Mucosa of gallbladder (tissue), 1 donor: ENCODE data around the gene NRXN2. TPM values are rescaled to one million over a fixed set of nuclear protein-coding genes. Genes with fewer than 3 reads are reported as not detected.
"Not testable (repeated sequence)": the region's sequence is repeated elsewhere in the genome, so short reads cannot be mapped to it uniquely, and the experiment has no call there.

Source experiments
- DNase-seq: peaks from one replicate; pipeline ENCODE4 v3.0.0-alpha.2; 2020; ENCODE audit warnings: low spot score
- total RNA-seq: library from RNA; stranded (reverse); gene quantifications from one replicate; pipeline ENCODE4 v1.2.1, GENCODE V29; 2021
- donor health status: DM: no; HTN: no; CAD: no.

Gene NRXN2
- total RNA-seq, 1 donor from 2014 or later: 8.1 TPM

DNA sequence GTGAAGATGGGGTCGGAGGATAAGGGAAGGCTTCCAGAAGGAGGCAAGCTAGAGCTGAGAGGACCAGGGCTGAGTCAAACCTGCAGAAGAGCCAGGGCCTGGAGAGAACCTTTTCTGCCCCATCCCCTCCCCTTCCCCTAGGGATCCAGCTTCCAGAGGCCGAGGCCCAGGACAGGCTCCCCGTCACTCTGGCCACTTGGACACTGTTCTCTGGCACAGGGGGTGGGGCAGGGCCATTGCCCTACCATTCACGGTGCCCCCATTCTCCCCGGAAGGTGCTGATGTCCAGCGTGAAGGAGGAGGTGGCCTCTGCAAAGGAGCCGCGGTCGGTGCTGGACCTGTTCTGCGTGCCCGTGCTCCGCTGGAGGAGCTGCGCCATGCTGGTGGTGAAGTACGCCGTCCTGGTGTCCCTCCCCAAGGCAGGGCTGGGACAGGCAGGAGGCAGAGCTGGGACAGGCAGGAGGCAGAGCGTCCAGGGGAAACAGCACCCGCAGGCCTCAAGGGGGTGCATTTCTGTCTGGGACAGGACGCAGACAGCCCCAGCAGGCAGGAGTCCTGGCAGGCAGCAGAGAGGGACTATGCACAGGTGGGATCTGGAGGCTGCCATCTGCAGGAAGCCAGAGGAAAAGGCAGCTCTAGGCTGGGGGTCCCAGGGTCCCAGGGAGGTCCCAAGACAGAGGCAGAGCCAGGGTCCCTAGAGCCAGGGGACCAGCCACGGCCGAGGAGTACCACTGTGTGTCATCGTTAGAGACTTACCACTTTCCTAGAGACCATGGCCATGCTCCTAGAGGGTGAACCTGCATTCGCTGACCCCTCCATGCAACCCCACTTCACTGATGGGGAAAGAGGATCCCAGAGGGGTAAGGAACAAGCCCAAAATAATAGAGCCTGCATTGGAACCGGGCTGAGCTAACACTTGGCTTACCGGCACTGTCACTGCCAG, 157.8 kb downstream of the NRXN2 start:
- no peak for DNase-seq

DNA sequence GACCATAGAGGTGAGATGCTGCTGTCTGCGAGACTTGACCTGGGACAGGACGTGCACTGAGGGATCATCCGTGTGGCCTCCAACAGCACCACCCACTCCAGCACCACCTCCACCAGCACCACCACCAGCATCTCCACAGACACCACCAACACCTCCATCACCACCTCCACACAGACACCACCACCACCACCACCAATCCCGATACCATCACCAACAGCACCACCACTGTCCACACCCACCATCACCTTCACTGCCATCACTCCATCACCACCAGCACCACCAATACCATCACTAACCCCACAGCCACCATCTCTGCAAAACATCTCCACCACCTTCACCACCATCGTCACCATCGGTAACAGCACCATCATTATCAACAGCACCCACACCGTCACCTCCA, 158.6 kb downstream of the NRXN2 start:
- no peak for DNase-seq

DNA sequence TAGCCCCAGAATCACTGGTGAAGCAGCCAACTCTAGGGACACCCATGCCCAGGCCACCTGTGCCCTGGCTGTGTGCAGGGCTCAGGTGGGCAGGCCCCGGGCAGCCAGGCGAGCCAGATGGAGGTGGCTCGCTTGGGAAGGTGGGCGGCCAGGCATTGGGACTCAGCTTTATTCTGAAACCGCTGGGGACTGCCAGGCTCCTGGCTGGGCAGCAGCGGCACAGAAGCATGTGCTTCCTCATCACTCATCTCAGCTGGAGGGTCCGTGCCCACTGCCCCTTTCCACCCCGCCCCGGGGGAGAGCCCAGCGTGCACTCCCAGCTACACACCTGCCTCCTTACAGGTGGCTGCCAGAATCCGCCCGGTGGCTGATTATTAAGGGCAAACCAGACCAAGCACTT, 159.0 kb downstream of the NRXN2 start:
- DNase-seq: no peak

DNA sequence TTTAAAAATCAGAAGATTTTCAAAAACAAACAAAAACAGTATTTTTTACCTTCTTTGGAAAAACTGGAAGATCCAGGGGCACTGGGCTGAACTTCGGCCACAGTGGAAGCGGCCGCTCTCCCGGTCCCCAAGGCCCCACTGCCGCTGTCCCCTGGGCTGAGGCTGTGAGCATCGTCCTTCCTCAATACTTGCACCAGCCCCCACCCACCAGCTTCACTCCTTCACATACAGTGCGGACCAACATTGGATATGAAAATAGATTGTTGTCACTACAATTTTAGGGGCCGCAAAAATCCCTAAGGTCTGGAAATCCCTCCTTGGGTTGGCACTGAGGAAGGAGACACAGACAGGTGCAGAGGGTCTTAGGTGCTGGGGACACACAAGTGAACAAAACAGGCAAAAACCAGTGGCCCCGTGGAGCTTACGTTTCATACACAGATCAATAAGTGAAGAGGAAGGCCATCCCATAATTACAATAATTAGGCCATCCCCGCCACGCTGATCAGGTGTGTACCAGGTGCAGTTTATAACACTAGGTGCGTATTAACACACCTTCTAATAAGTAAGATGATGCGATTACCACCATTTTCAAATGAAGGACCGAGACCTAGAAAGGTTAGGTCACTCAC, 160.2 kb downstream of the NRXN2 start:
- no peak for DNase-seq

DNA sequence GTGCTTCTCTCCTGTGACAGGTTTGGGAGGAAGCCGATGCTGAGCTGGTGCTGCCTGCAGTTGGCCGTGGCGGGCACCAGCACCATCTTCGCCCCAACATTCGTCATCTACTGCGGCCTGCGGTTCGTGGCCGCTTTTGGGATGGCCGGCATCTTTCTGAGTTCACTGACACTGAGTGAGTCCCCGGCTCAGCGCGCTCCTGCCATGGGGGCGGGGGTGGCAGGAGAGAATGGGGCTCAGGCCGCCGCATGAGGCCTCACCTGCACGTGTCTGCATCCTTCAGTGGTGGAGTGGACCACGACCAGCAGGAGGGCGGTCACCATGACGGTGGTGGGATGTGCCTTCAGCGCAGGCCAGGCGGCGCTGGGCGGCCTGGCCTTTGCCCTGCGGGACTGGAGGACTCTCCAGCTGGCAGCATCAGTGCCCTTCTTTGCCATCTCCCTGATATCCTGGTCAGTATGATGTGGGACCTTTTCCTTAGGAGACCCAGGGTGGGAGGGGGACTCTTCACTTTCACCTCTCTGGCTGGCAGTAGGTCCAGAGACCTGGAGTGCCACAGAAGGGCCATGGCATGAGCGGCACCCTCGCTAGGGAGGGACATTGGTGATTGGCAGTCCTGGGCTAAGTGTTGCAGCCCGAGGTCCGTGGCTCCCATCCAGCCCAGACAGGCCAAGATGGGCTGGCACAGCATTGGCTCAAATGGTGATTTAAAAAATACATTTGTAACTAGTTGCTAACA, 160.8 kb downstream of the NRXN2 start:
- no peak for DNase-seq

DNA sequence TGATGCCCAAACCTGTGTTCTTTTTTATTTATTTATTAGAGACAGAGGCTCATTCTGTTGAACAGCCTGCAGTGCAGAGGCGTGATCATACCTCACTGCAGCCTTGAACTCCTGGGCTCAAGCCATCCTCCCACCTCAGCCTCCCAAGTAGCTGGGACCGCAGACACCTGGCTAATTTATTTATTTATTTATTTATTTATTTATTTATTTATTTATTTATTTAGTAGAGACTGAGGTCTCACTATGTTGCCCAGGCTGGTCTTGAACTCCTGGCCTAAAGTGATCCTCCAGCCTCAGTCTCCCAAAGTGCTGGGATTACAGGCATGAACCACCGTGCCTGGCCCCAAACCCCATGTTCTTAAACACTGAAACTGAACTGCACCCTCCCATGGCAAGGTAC, 161.6 kb downstream of the NRXN2 start:
- DNase-seq: not testable (repeated sequence)

DNA sequence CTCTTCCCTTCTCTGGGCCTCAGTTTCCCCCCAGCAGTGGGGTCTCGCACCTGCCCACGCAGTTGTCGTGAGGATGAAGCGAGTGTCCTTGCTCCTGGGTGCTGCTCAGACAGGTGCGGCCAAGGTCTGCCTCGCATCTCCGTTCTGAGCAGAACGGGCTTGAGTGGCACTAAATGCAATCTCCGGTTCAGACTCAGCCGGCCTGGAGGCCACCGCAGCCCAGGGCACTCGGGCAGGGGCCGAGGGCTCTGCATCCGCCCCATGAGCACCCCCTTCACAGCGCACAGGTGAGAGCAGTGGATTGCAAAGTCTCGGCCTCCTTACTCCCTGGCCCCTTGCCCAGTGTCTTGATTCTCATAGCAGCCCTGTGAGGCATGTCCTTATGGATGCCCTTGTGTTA, 162.1 kb downstream of the NRXN2 start:
- no peak for DNase-seq

DNA sequence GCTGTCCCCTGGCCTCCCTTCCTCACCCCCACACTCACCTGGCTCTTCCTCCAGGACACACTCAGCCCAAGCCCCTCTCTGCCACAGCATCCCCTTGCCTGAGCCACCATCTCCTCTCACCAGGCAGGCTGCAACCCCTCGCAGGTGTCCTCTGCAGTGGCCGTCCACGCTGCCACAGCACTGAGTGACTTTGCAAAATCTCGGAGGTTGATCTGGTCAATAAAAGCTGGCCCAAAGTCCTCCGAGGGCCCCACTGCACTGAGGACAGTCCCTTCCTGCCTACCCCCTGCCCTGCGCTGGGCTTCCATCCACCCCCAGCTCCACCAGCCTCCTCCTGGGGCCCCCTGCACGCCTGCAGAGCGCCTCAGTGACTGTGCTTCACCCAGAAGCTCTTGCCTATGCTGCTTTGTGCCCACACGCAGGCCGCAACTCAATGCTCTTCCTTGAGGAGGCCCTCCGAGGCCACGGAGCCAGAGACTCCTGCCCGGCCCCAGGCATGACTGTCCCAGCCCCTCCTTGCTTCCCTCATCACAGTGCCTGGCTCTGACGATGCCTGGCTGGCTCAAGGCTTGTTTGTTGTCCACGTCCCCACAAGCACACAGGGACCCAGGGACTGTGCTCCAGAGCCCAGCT, 162.7 kb downstream of the NRXN2 start:
- DNase-seq: no peak

DNA sequence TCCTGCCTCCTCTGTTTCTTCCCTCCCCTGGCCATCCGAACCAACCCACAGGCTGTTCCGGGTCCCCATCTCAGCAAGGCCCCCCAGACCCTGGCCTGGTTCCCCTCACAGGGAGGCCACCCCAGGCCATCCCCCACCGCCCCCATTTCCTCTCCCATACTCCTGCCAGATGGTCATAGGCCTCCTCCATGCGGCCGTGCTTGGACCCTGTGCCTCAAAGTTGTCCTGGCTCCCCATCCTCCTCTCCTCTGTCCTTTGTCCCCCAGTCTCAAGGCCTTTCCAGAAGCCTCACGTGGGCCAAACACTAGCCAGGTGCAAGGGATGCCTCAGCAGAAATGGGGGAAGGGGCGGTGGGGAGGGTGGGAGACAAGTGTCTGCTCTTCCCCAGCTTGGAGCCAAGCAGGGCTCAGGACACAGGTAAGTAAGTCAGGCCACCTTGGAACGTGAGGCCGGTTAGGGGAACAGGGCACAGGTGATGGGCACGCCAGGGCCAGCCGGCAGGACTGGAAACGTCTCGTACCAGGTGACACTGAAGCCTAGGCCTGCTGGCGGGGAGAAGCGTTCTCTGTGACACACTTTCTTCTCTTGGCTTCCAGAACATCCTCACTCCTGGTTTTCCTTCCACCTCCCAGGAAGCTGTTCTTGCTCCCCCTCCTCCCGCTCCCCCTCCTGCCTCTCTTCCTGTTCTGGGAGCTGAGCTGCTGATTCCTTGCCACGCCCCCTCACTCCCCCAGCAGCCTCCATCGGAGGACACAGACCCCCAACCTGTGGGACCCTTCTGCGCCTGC, 163.5 kb downstream of the NRXN2 start:
- DNase-seq: no peak

DNA sequence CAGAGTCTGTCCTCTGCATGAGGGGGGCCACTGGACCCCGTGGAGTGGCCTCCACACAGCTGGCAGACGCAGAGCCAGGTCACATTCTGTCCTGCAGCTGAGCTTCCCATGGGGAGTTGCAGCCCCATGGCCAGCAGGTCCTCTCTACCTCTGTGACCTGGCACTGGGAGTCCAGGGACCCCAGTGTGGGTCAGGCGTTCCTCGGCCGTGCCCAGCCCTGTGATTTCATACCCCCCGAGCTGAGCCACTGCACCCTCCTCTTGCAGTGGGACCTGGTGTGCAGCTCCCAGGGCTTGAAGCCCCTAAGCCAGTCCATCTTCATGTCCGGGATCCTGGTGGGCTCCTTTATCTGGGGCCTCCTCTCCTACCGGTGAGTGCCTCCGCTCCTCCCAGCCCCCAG, 164.1 kb downstream of the NRXN2 start:
- no peak for DNase-seq

DNA sequence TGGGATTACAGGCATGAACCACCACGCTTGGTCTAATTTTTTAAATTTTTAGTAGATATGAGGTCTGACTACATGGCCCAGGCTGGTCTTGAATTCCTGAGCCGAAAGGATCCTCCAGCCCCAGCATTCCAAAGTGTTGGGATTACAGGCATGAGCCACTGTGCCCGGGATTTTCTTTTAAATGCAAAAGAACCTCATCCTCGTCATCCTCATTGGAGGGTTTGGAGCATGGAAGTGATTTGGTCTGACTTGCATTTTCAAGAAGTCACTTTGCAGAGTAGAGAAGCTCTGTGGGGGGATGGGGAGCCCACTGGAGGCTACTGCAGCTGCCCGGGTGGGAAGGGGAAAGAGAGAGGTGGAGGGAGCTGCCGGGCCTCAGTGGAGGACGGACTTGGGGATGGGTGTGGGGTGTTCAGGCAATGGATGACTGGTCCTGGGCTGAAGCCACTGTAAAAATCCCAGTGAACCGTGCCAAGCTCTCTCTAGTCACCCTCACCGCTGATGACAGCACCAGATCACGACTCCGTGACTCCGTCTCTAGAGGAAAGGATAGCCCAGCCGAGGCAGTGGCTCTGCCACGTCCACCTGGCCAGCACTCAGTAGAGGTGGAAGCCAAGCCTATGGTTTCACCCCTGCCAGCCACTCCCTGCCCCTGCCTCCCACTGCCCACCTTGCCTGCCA, 164.8 kb downstream of the NRXN2 start:
- no peak for DNase-seq

DNA sequence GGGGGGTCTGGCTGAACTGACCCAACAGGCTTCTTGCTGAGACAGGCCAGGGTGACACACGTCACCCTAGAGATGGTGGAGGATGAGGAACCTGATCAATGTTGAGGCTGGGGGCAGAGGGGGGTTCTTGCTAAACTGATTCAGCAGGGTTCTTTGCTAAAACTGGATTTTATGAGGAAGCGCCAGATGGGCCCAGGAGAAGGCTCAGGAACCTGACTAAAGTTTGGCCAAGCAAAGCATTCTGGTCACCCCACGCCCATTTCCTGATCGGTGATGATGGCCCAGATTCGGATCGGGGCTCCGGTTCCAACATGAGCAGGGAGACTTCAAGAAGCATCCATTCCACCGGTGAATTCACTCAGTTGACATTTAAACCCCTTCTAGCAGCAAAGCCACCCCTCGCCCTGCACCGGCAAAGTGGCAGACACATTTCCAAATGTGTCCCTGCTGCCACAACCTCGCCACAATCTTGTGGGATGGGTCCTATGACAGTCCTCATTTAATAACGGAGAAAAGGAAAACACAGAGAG, 166.2 kb downstream of the NRXN2 start:
- no peak for DNase-seq

Other genes starting within 250 kb of the NRXN2 start
- gene SLC22A11, start 167.3 kb downstream of the NRXN2 start, total RNA-seq: 0.12 TPM
- gene SLC22A12, start 132.0 kb downstream of the NRXN2 start, total RNA-seq: not detected
- gene RASGRP2, start 20.9 kb upstream of the NRXN2 start, total RNA-seq: 17.1 TPM
- 14.3 TPM for gene PYGM, start 36.8 kb upstream of the NRXN2 start, total RNA-seq
- 263 TPM for gene SF1, start 55.3 kb upstream of the NRXN2 start, total RNA-seq
- gene MAP4K2, start 80.0 kb upstream of the NRXN2 start, total RNA-seq: 23.1 TPM
- gene MEN1, start 87.4 kb upstream of the NRXN2 start, total RNA-seq: 34.8 TPM
- gene CDC42BPG, start 121.5 kb upstream of the NRXN2 start, total RNA-seq: 37.1 TPM
- gene EHD1, start 155.4 kb upstream of the NRXN2 start, total RNA-seq: 85.6 TPM
- gene ATG2A, start 194.0 kb upstream of the NRXN2 start, total RNA-seq: 39.3 TPM
- gene PPP2R5B, start 201.5 kb upstream of the NRXN2 start, total RNA-seq: 44.1 TPM
- gene GPHA2, start 212.7 kb upstream of the NRXN2 start, total RNA-seq: 1.3 TPM
- not detected for gene MAJIN, start 248.9 kb upstream of the NRXN2 start, total RNA-seq